Activated effector memory CD4-positive, alpha-beta T cell treated with Interleukin-2 at 50 U/mL for 16 hours (primary cell): Measurements from ENCODE around the gene OVOL2.
"Not testable (repeated sequence)": the region's sequence is repeated elsewhere in the genome, so short reads cannot be mapped to it uniquely, and the experiment has no call there.

Source experiments
- DNase-seq: peaks from one replicate; pipeline ENCODE4 v3.0.0-alpha.2; 2020

Gene OVOL2

DNA sequence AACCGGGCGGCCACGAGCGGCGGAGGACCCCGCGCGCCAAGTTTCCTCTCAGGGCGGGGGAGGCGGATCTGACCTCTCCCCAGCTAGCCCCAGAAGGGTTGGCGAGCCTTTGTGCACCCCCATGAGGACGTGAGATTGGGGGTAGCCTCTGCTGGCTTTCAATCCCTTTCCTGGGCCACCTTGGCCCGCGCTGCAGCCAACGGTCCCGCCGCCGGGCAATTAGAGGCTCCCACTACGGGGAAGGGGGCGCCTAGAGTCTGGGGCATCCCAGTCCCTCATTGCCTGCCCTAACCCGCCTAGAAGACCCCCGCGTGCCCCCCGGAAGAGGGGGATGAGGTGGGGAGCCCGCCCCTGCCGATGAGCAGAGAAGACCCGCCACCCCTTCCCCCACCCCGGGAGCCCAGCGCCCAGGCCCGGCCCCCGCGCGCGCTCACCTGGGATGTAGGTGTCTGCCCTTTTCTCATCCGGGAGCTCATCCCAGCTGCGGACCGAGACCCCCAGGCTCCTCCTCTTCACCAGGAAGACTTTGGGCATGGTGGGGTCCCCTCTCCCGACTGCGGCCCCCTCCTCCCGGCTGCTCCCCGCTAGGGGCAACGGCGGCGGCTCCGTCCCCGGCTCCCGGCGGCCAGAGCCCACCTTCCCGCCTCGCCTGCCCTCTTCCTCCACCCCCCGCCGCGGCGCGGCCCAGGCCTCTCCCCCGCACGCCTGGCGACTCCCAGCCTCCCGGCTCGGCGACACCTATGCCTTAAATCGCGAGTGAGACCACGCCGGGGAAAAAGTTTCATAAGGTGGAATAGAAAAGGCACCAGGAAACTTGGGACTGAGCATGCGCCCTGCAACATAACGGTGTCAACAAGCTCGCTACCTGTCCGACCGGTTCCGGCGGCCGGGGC lies at the start of gene OVOL2:
OVOL2 (minus strand) TSS at position 816 of the 893 bp plus-strand sequence; CDS start at position 534, 282 bp downstream.
- DNase-seq, result no peak

DNA sequence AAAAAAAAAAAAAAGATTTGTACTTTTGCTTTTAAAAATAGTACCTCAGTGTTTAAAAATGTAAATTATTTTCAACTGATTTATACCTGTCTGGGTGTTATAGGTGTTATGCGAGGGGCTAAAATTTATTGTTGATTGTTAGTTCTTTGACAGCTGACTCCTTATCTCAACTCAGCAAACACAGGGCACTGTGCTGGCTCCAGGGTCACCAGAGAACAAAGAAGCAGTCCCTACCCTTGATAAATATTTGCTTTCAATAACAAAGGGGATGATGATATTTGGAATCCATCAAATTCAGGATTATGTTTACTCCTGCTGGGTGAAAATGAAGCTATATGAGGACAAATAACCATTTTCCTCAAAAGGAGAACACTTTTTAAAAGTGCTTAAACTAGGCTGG lies 45.8 kb upstream of the OVOL2 start:
- no peak for DNase-seq

DNA sequence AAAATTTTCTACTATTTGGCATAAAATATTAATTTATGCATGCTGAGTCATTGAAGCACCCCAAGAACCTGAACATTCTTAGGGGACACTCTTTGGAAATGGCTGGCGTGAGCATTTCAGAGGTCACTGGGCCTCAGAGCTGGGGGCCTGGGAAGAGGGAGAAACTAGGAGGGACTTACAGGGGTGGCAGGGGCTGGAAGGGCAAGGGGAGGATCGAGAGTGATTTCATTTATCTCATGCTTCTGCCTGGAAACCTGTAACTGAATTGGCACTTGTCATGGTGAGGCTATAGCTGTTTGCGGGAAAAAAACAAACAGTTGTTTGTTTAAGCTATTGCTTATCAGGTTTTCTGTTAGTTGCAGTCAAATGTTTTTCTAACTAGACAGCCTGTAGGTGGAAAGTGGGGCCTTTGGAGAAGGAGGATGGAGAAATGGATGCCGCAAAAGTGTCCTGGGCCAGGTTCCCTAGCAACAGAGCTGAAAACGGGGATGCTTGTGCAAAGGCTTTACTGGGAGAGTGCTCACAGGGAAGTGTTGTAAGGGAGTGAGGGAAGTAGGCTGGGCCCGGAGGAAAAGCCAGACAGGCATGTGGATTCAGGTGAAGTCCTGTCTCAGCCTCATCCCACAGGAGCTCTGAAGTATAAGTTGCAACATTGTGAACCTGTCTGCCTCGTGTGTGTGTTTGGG lies 43.6 kb upstream of the OVOL2 start:
- DNase-seq, result no peak

DNA sequence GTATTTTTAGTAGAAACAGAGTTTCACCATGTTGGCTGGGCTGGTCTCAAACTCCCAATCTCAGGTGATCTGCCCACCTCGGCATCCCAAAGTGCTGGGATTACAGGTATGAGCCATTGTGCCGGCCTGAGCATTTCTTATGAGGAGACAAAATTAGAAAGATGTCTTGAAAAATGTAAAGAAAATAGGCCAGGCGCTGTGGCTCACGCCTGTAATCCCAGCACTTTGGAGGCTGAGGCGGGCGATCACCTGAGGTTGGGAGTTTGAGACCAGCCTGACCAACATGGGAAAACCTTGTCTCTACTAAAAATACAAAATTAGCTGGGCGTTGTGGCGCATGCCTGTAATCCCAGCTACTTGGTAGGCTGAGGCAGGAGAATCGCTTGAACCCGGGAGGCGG lies 42.9 kb upstream of the OVOL2 start:
- DNase-seq, result not testable (repeated sequence)

DNA sequence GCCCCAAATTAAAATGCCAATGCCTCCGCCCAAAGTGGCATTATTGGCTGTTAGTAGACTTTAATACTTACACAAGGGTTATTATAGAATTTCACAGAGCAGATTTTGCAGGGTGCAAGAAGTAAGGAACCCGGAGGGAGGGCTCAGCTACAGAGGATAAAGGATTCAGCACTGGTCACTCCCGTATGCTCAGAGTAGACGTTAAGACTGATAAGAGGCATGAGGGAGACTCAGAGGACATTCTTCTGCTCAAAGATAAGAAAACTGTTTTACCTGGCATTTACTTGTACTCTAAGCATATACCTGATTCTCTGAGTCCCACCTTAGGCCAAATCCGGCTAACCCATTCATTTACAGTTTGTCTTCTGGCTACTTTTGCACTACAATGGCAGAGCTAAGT lies 36.5 kb upstream of the OVOL2 start:
- DNase-seq, result no peak

DNA sequence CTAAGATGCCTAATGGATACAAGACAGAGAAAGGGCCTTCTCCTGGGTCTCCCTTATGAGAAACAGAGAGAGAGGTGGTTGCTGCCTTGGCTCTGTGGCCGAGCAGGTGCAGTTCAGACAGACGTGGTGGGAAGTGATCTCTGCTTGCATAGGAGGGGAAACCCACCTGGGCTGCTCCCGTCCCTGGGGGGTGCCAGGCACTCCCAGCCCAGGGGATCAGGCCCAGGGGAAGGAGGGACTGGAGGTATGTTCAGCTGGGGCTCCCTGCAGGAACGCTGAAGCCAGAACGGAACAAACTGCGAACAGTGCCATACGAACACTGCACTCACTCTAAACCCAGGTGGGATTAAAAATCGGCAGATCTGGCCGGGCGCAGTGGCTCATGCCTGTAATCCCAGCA lies 35.7 kb upstream of the OVOL2 start:
- no peak for DNase-seq

DNA sequence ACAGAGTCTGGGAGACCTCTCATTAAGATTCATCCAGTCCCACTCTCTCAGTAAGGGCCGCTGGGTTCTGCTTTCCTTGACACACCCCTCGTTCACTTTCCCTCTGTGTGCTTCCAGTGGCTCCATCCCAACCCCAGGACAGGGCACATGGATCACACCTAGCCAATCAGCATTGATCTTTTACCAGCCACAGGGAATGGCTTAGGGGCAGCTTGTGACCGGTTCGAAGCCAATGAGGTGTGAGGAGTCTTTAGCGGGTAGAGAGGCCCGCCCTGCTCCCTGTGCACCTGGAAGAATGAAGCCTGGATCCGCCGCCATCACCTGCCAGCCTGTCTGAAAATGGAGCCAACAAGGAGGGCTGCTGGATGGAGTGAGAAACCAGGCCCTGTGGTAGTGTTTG lies 35.2 kb upstream of the OVOL2 start:
- DNase-seq, result no peak

DNA sequence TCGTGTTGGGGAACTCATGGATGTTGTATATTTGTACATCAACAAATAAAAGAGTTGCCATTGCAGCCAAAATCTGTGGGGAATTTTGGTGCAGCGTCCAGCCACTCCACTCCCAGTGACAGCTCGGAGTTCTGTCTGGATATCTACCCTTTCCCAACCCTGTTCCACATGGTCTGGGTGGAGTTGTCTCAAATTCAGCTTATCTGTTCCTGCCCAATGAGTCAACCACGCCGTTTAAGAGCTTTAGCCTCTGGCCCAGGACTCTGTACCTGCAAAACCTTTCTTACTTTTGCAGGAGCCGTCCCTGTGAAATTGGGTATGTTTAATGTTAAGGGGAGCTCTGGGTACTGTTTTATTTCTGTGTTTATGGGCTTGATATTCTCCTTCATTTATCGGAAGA lies 33.9 kb upstream of the OVOL2 start:
- no peak for DNase-seq

DNA sequence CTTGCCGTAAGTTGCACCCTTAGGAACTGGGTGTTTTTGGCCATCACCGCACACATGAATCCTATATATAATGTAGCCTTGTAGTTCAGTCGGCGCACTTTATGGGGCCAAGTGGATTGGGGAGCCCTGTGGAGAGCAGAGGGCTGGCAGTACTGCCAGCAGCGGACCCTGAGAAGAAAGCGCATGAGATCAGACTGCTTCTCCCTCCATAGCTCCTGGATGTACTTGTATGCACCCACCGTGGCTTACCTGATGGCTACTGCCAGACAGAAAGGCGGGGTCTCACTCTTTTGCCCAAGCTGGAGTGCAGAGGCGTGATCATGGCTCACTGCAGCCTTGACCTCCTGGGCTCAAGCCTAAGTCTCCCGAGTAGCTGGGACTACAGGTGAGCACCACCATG lies 32.8 kb upstream of the OVOL2 start:
- no peak for DNase-seq

DNA sequence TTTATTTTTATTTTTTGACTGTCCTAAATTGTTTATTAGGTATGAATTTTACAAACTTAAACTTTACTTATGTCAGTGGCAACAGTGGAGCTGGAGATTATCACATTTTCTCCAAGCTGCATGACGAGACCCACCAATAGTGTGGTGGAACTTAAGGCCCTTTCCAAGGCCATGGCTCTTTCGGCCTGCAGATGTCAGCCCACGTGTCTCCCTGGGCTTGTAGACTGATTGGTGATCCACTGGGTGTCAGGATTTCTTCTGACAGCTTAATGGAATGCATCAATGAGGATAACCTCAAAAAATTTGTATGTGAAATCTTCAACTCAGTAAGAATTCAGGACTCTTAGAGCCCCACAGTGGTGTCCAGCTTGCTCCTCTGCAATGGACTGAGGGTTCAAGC lies 32.3 kb upstream of the OVOL2 start:
- DNase-seq, result no peak

DNA sequence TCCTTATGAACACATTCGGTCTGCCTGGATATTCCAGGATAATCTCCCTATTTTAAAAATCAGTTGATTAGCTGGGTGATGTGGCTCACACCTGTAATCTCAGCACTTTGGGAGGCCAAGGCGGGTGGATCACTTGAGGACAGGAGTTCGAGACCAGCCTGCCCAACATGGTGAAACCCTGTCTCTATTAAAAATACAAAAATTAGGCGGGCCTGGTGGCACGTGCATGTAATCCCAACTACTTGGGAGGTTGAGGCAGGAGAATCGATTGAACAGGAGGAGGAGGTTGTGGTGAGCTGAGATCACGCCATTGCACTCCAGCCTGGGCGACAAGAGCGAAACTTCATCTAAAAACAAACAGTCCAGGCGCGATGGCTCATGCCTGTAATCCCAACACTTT lies 31.1 kb upstream of the OVOL2 start:
- DNase-seq, result not testable (repeated sequence)

DNA sequence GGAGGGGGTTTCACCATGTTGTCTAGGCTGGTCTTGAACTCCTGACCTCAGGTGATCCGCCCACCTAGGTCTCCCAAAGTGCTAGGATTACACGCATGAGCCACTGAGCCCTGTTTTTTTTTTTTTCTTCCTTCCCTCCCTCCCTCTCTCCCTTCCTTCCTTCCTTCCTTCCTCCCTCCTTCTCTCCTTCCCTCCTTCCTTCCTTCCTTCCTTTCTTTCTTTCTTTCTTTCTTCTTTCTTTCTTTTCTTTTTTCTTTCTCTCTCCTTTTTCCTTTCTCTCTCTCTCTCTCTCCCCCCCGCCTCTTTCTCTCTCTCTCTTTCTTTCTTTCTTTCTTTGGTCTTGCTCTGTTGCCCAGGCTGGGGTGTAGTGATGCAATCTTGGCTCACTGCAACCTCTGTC lies 30.6 kb upstream of the OVOL2 start:
- not testable (repeated sequence) for DNase-seq

DNA sequence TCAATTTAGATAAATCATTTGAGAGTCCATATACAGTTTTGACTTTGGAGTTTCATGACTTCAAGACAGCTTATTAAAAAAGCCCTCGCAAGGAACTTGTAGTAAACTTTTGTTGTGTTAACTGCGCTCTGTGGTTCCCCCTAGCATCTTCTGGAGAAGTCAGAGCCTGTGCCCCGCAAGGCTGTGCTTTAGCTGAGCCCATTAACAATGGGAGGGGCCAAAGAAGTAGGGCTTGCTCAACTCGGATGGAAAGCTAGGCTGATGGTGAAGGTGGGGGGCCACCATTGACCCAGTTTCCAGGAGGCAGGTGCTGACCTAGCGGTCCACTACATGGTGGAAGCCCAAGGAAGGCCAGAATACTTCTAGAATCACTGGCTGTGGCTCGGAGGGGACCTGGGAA lies 29.3 kb upstream of the OVOL2 start:
- DNase-seq, result no peak

DNA sequence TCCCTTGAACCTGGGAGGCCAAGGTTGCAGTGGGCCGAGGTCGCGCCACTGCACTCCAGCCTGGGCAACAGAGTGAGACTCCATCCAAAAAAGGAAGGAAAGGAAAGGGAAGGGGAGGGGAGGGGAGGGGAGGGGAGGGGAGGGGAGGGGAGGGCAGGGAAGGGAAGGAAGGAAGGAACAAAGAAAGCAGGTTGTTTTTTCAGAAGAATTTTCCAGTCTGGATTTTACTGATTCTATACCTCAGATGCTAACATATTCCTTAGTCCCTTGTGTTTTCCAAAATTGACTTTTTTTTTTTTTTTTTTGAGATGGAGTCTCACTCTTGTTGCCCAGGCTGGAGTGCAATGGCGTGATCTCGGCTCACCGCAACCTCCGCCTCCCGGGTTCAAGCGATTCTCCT lies 23.1 kb upstream of the OVOL2 start:
- not testable (repeated sequence) for DNase-seq

DNA sequence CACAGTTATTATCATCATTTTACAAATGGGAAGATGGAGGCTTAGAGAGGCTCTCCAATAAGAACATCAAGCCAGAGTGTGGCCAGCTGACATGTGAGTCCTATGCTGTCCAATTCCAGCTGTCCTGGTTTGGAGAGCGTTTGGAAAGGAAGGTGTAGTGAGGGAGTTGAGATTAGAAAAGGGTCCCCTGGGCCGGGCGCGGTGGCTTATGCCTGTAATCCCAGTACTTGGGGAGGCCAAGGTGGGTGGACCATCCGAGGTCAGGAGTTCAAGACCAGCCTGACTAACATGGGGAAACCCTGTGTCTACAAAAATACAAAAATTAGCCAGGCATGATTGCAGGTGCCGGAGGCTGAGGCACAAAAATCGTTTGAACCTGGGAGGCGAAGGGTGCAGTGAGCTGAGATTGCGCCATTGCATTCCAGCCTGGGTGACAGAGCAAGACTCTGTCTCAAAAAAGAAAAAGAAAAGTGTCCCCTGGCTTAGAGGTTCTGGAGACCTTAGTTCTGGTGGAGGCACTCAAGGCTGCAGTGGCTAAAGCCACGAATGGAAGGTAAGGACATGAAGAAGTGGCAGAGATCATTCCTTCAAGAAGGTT lies 22.1 kb upstream of the OVOL2 start:
- no peak for DNase-seq

DNA sequence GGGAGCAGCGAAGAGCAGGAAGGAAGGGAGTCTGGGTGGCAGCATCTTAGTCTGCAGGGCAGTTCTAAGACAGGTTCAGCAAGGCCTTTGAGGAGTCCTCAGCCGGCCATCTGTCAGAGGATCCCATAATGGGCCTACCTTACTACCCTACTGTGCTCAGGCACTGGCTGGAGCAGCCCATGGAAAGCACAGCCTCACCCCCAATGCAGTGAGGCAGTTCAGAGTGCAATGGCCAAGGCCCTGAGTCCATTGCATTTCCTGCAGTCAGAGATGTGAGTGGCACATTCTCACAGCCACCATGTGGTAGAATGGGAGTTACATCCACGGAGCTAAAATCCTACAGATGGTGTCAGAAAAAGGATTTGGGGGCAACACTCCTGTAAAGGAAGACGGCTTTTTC lies 19.4 kb upstream of the OVOL2 start:
- no peak for DNase-seq

DNA sequence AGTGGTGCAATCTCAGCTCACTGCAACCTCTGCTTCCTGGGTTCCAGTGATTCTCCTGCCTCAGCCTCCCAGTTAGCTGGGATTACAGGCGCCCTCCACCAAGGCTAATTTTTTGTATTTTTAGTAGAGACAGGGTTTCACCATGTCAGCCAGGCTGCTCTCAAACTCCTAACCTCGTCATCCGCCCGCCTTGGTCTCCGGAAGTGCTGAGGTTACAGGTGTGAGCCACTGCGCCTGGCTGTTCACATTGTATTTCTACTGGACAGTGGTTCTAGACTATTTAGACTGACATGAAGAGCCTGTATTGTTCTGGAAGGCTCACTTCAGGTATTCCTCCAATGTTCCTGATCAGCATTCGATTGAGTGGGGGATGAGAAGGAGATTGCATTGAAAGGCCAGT lies 14.8 kb upstream of the OVOL2 start:
- DNase-seq, result no peak

DNA sequence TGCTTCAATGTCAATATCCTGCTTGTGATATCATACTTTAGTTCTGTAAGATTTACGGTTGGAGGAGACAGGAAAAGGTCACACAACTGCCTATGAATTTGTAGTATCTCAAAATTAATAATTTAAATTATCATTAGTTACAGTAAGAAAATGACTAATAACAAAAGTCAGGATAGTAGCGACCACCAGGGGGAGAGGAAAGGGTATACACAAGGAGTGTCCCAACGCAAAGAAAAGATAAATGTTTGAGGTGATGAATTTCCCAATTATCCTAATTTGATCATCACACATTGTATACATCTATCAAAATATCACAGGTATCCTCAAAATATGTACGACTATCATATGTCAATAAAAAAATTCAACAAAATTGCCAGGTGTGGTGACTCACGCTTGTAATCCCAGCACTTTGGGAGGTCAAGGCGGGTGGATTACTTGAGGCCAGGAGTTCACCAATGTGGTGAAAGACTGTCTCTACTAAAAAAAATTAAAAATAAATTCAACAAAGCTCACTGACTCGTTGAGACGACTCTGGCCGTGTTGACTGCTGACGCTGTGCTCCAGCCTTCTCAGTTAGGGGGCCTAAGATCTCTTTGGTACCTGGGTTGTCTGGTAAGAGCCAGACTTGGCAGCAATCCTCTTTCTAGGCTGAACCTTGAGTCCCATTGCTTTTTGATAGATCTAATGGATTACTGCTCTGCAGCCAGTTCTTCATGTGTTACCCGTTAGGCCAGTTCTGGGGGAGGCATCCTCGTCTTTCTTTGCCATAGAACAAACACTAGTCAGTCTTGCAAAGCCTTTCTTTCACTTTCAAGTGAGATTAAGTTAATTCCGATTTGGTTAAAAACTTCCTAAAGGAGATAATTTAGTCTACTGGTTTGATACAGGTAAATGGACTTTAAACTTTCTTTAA lies 9.0 kb upstream of the OVOL2 start:
- no peak for DNase-seq

DNA sequence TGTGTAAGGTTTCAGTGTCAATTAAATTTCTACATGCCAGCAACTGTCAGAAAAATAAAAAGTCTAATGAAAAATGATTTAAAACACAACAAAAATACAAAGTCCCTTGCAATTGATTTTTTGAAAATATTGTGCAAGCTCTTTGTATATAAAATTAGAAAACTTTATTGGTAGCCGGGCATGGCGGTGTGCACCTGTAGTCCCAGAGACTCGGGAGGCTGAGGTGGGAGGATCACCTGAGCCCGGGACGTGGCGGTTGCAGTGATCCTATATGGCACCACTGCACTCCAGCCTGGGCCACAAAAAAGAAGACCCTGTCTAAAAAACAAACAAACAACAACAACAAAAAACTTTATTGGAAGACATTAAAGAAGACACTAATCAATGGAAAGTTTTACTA lies 6.0 kb upstream of the OVOL2 start:
- DNase-seq, result no peak

DNA sequence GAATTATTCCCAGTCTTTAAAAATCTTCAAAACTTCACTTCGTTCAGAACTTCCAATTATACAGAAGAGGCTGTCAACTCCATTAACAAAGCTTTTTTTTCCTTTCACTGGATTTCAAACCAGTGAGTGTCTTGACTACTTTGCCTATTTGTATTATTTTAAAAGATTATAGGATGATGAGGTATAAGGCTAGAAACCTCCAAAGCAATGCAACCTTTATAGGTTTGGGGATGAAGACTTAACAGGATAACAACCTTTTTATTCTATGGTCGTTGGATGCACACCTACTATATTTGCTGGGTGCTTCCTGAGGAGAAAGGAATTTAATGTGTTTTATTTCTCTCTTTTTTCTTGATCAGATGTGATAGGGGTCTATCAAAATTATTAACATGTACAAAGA lies 1.9 kb upstream of the OVOL2 start:
- no peak for DNase-seq

DNA sequence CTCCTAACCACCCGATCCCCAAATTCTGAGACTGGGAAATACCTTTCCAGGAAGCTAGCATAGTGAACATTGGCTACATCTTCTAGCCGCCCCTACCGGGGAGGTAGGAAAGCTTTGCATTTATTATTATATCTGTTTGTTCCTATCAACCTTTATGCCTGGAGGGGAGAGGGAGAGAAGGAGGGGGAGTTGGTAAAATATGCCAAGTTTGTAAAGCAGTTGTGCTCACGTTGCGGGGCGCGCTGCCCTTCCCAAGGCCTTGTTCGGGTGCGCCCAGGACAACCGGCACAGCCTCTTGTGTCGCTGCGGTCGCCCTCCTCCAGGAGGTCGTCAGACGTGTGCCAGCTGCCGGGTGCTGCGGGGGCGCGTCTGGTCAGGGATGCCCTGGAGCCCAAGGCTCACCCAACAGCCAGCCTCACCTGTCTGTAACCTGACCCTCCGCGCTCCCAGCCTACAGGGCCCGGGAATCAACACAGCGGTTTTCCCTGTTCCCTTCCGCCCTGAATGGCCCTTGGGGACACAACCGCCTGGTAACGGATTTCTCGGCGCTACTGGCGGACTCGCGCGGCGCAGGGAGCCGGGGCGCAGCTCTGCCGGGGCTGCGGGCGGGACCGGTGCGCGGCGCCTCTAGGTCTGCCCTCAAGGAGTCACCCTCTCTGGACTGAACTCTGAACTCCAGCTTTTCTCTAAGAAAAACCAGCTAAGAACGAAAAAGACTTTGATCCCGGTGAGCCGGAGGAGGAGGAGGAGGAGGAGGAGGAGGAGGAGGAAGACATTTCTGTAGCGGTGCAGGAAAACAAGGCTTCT lies 1.1 kb upstream of the OVOL2 start:
- no peak for DNase-seq

DNA sequence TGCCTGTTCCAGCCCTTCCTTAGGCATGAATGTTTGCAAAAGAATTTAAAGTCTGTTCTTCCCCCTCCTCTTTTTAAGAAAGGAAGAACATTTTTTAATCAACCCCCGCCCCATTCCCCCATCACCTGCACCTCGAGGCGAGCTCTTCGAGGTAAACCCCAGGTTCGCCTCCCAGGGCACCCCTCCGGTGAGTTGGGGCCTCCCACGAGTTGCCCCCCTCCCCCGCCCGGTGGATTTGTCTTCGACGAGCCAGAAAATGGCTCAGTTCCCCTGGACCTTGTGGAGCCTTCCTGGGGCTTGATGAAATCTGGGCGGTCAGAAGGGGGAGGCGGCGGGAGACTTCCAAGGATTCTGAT lies 256 bp upstream of the OVOL2 start:
- DNase-seq, result no peak
